HEK293 (cell line): ENCODE results near the gene TBX3.
A peak's percentile ranks its signal among the peaks of the same experiment; 100 is the strongest.

Source experiments
- ZBTB17 ChIP-seq: fragments of 450-650 bp; formaldehyde crosslinking; IDR thresholded peaks from 2 replicates; pipeline ENCODE4 v1.5.1; 2016; ENCODE audit warnings: missing biosample characterization, missing genetic modification characterization
- ZBTB7A ChIP-seq: fragments of 450-650 bp; formaldehyde crosslinking; IDR thresholded peaks from 2 replicates; pipeline ENCODE4 v1.5.1; 2016; ENCODE audit warnings: low read depth, missing biosample characterization, missing genetic modification characterization
- ZFP37 ChIP-seq: fragments of 450-650 bp; formaldehyde crosslinking; IDR thresholded peaks from 2 replicates; pipeline ENCODE4 v1.5.1; 2016; ENCODE audit warnings: missing biosample characterization, missing genetic modification characterization
- ZFP69B ChIP-seq: fragments of 450-650 bp; formaldehyde crosslinking; IDR thresholded peaks from 2 replicates; pipeline ENCODE4 v1.5.1; 2016; ENCODE audit warnings: missing biosample characterization, missing genetic modification characterization
- ZNF10 ChIP-seq: fragments of 450-650 bp; formaldehyde crosslinking; IDR thresholded peaks from 2 replicates; pipeline ENCODE4 v1.5.1; 2017; ENCODE audit warnings: missing biosample characterization, missing genetic modification characterization
- ZNF174 ChIP-seq: fragments of 450-650 bp; formaldehyde crosslinking; IDR thresholded peaks from 2 replicates; pipeline ENCODE4 v1.5.0; 2017; ENCODE audit warnings: missing biosample characterization, mild to moderate bottlenecking, missing genetic modification characterization
- ZNF274 ChIP-seq, 2 experiments: fragments of 200-500 bp in 1 of 2; fragments of 450-650 bp in 1 of 2; sonication (Bioruptor generic) in 1 of 2; formaldehyde crosslinking in 1 of 2; IDR thresholded peaks; 2 replicates each; pipeline versions ENCODE4 v1.5.1 to v1.6.1; 2014 to 2016; ENCODE audit warnings: borderline replicate concordance in 1 of 2, inconsistent platforms in 1 of 2, low read length in 1 of 2, missing biosample characterization in 1 of 2, missing genetic modification characterization in 1 of 2
- ZNF311 ChIP-seq: fragments of 450-650 bp; formaldehyde crosslinking; IDR thresholded peaks from 2 replicates; pipeline ENCODE4 v1.5.1; 2017; ENCODE audit warnings: missing biosample characterization, missing genetic modification characterization, borderline replicate concordance
- ZNF433 ChIP-seq: fragments of 450-650 bp; formaldehyde crosslinking; IDR thresholded peaks from 2 replicates; pipeline ENCODE4 v1.5.1; 2016; ENCODE audit warnings: missing biosample characterization, missing genetic modification characterization, low read depth
- TF ChIP-seq, protein P1 (sequence below): fragments of 450-650 bp; formaldehyde crosslinking; IDR thresholded peaks from 2 replicates; pipeline ENCODE4 v1.5.1; 2016; ENCODE audit warnings: missing biosample characterization, missing genetic modification characterization
- TF ChIP-seq, protein P2 (sequence below): fragments of 450-650 bp; formaldehyde crosslinking; IDR thresholded peaks from 2 replicates; pipeline ENCODE4 v1.5.1; 2016; ENCODE audit warnings: missing biosample characterization, missing genetic modification characterization
- TF ChIP-seq, protein P3 (sequence below): fragments of 450-650 bp; formaldehyde crosslinking; IDR thresholded peaks from 2 replicates; pipeline ENCODE4 v1.5.1; 2016; ENCODE audit warnings: missing biosample characterization, missing genetic modification characterization

DNA sequence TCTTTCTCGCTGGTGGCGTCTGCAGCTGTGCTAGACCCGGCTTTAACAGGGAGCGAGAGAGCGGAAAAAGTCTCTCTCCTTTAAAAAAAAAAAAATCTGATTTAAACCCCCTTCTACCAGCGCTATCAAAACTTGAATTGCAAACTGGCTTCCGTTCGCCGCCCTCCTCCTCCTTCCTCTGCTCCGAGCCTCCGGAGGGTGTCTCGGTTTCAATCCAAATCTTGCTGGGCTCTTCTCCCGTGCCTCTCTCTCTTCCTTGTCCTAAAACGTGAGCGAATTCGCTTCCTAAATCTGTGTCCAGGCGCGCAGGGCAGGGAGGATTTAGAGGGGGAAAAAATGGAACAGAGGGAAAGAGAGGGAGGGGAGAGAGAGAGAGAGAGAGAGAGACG, 272 bp downstream of the TBX3 start:
- 0 out of 2 replicates have a peak, but pooled peaks have one; percentile 34 for TF ChIP-seq ZFP37
- TF ChIP-seq, protein P1, sequence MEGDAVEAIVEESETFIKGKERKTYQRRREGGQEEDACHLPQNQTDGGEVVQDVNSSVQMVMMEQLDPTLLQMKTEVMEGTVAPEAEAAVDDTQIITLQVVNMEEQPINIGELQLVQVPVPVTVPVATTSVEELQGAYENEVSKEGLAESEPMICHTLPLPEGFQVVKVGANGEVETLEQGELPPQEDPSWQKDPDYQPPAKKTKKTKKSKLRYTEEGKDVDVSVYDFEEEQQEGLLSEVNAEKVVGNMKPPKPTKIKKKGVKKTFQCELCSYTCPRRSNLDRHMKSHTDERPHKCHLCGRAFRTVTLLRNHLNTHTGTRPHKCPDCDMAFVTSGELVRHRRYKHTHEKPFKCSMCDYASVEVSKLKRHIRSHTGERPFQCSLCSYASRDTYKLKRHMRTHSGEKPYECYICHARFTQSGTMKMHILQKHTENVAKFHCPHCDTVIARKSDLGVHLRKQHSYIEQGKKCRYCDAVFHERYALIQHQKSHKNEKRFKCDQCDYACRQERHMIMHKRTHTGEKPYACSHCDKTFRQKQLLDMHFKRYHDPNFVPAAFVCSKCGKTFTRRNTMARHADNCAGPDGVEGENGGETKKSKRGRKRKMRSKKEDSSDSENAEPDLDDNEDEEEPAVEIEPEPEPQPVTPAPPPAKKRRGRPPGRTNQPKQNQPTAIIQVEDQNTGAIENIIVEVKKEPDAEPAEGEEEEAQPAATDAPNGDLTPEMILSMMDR = no peak
- no peak for TF ChIP-seq ZNF274 (IDR thresholded peaks at IDR 0.05; ENCODE audit: low read length)
- no peak for TF ChIP-seq ZNF274 (tag by site-specific recombination; IDR thresholded peaks at IDR 0.05; ENCODE audit: borderline replicate concordance)
- TF ChIP-seq ZNF311 = no peak
- TF ChIP-seq, protein P2, sequence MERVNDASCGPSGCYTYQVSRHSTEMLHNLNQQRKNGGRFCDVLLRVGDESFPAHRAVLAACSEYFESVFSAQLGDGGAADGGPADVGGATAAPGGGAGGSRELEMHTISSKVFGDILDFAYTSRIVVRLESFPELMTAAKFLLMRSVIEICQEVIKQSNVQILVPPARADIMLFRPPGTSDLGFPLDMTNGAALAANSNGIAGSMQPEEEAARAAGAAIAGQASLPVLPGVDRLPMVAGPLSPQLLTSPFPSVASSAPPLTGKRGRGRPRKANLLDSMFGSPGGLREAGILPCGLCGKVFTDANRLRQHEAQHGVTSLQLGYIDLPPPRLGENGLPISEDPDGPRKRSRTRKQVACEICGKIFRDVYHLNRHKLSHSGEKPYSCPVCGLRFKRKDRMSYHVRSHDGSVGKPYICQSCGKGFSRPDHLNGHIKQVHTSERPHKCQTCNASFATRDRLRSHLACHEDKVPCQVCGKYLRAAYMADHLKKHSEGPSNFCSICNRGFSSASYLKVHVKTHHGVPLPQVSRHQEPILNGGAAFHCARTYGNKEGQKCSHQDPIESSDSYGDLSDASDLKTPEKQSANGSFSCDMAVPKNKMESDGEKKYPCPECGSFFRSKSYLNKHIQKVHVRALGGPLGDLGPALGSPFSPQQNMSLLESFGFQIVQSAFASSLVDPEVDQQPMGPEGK (tag by site-specific recombination) = no peak
- TF ChIP-seq, protein P3, sequence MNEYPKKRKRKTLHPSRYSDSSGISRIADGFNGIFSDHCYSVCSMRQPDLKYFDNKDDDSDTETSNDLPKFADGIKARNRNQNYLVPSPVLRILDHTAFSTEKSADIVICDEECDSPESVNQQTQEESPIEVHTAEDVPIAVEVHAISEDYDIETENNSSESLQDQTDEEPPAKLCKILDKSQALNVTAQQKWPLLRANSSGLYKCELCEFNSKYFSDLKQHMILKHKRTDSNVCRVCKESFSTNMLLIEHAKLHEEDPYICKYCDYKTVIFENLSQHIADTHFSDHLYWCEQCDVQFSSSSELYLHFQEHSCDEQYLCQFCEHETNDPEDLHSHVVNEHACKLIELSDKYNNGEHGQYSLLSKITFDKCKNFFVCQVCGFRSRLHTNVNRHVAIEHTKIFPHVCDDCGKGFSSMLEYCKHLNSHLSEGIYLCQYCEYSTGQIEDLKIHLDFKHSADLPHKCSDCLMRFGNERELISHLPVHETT (tag by site-specific recombination) = no peak
- no peak for TF ChIP-seq ZBTB17
- TF ChIP-seq ZNF433 (tag by site-specific recombination) = no peak
- TF ChIP-seq ZNF174 (tag by site-specific recombination) = no peak
- 0 out of 2 replicates have a peak, but pooled peaks have one; percentile 41 for TF ChIP-seq ZBTB7A (tag by site-specific recombination)
- 0 out of 2 replicates have a peak, but pooled peaks have one; percentile 55 for TF ChIP-seq ZFP69B (tag by site-specific recombination)
- TF ChIP-seq ZNF10 (tag by site-specific recombination) = no peak
